Thyroid gland (tissue), 4 donors: ENCODE measurements around the gene RELCH. TPM values are rescaled to one million over a fixed set of nuclear protein-coding genes. Genes with fewer than 3 reads are reported as not detected.

Source experiments
- DNase-seq, 2 donors: peaks; one replicate each; pipeline ENCODE4 v3.0.0-alpha.2; 2019
- H3K27ac ChIP-seq, 3 donors: fragments of 200-600 bp; sonication (generic); 1 replicate in 2 of 3; 2 replicates in 1 of 3; pipeline ENCODE4 v1.5.1; 2016 to 2019; ENCODE audit warnings: mild to moderate bottlenecking in 1 of 3, moderate library complexity in 1 of 3
- H3K27me3 ChIP-seq: fragments of 200-600 bp; sonication (generic); one replicate; pipeline ENCODE4 v1.5.1; 2019
- H3K36me3 ChIP-seq, 2 donors: fragments of 200-600 bp; sonication (generic); one replicate each; pipeline ENCODE4 v1.5.1; 2016 to 2019
- H3K4me1 ChIP-seq, 2 donors: fragments of 200-600 bp; sonication (generic); one replicate each; pipeline ENCODE4 v1.5.1; 2017 to 2019
- H3K4me3 ChIP-seq, 3 donors: fragments of 200-600 bp; sonication (generic); replicated peaks in 1 of 3; 1 replicate in 2 of 3; 2 replicates in 1 of 3; pipeline ENCODE4 v1.5.1; 2016; ENCODE audit warnings: mild to moderate bottlenecking in 1 of 3
- H3K9me3 ChIP-seq: fragments of 200-600 bp; sonication (generic); one replicate; pipeline ENCODE4 v1.5.1; 2017
- CTCF ChIP-seq, 6 experiments: fragments of 200-600 bp in 3 of 6; fragments of 450-650 bp in 3 of 6; sonication (generic) in 3 of 6; IDR thresholded peaks; one replicate each; pipeline ENCODE4 v1.5.1; 2016 to 2019; ENCODE audit warnings: antibody characterized with exemption in 6 of 6, mild to moderate bottlenecking in 2 of 6, inconsistent platforms in 1 of 6, moderate library complexity in 1 of 6
- POLR2A ChIP-seq, 2 donors: fragments of 450-650 bp; IDR thresholded peaks; one replicate each; pipeline ENCODE4 v1.6.1; 2017; ENCODE audit warnings: antibody characterized with exemption in 2 of 2, mild to moderate bottlenecking in 2 of 2, moderate library complexity in 1 of 2
- WGBS, 2 donors: methylation state at CpG; one replicate each; pipeline ENCODE4 v1.1.5; 2017; 5-methylcytosine and 5-hydroxymethylcytosine counted together
- intact Hi-C: fragments of 100-400 bp; cut with DNase I; formaldehyde crosslinking; loops from one replicate; pipeline ENCODE4 v1.15.1; 2023
- total RNA-seq, 4 donors: library from RNA; depleted of rRNA; stranded (reverse); fragments of >200 nt; gene quantifications; one replicate each; pipeline ENCODE4 v1.2.3, GENCODE V29; 2016

RELCH gene
- total RNA-seq, 4 donors from 2014 or later, result 48.2 to 101 (median 56.9) TPM

- Histone ChIP-seq H3K4me1 (no peaks in the 10 kb centered on the region), H3K36me3 (no peaks in the 10 kb centered on the region), H3K27ac (no peak overlapping the region), H3K27me3 (no peaks in the 10 kb centered on the region), H3K4me3 (no peak overlapping the region), H3K9me3 (no peaks in the 10 kb centered on the region)
- DNase-seq, result no peak
- WGBS, 2 donors, result 94 to 98% methylated on average over 6 of the region's 6 CpGs
- TF ChIP-seq CTCF (IDR thresholded peaks at IDR 0.05), result no peak
- no peak for TF ChIP-seq POLR2A (IDR thresholded peaks at IDR 0.05)
- intact Hi-C loops, result no loop called here
Measured at GRCh38 chr18:62285281-62285680, 98.2 kb downstream of the RELCH start.

- TF ChIP-seq CTCF (IDR thresholded peaks at IDR 0.05) (no peak), POLR2A (IDR thresholded peaks at IDR 0.05) (no peak)
- peaks cover 3 to 5% of the 10 kb centered on the region in 2 donors for H3K36me3 ChIP-seq
- H3K27ac ChIP-seq, result no peak overlapping the region
- intact Hi-C loops, result no loop called here
- DNase-seq, result no peak
- H3K9me3 ChIP-seq, result no peaks in the 10 kb centered on the region
- H3K4me1 ChIP-seq, result no peaks in the 10 kb centered on the region
- 89 to 92% methylated on average over 2 of the region's 2 CpGs for WGBS, 2 donors
- H3K4me3 ChIP-seq, result no peak overlapping the region
- H3K27me3 ChIP-seq, result no peaks in the 10 kb centered on the region
Measured at GRCh38 chr18:62287781-62288664, 101.0 kb downstream of the RELCH start.

GRCh38 chr18:62288665-62289008, 101.6 kb downstream of the RELCH start:
- no peak for DNase-seq
- H3K36me3 ChIP-seq, result peaks cover 5 to 7% of the 10 kb centered on the region in 2 donors

GRCh38 chr18:62289047-62289446, 102.0 kb downstream of the RELCH start:
- TF ChIP-seq POLR2A (IDR thresholded peaks at IDR 0.05) (no peak), CTCF (IDR thresholded peaks at IDR 0.05) (no peak)
- peaks cover 5 to 7% of the 10 kb centered on the region in 2 donors for H3K36me3 ChIP-seq
- WGBS, 2 donors, result 93 to 97% methylated on average over 2 of the region's 2 CpGs
- H3K27me3 ChIP-seq, result no peaks in the 10 kb centered on the region
- intact Hi-C loops, result no loop called here
- H3K9me3 ChIP-seq, result no peaks in the 10 kb centered on the region
- H3K4me1 ChIP-seq, result no peaks in the 10 kb centered on the region
- no peak overlapping the region for H3K4me3 ChIP-seq
- H3K27ac ChIP-seq, result no peak overlapping the region
- DNase-seq, result no peak

More at GRCh38 chr18:62288665-62289008, 101.6 kb downstream of the RELCH start:
- Histone ChIP-seq H3K9me3 (no peaks in the 10 kb centered on the region), H3K4me3 (no peak overlapping the region), H3K4me1 (no peaks in the 10 kb centered on the region), H3K27ac (no peak overlapping the region), H3K27me3 (no peaks in the 10 kb centered on the region)
- no peak for TF ChIP-seq POLR2A (IDR thresholded peaks at IDR 0.05)
- TF ChIP-seq CTCF (IDR thresholded peaks at IDR 0.05), result no peak
- intact Hi-C loops, result no loop called here
- WGBS, 2 donors, result 87 to 95% methylated on average over 2 of the region's 2 CpGs

GRCh38 chr18:62294073-62294472, 107.0 kb downstream of the RELCH start:
- H3K36me3 ChIP-seq, result peaks cover 5 to 7% of the 10 kb centered on the region in 2 donors
- intact Hi-C loops, result no loop called here
- no peaks in the 10 kb centered on the region for H3K27me3 ChIP-seq
- DNase-seq, result no peak
- TF ChIP-seq POLR2A (IDR thresholded peaks at IDR 0.05) (no peak), CTCF (IDR thresholded peaks at IDR 0.05) (no peak)
- H3K4me3 ChIP-seq, result no peak overlapping the region
- H3K4me1 ChIP-seq, result no peaks in the 10 kb centered on the region
- H3K27ac ChIP-seq, result no peak overlapping the region
- no peaks in the 10 kb centered on the region for H3K9me3 ChIP-seq
